ENCODE results near the gene BMPER. TPM values are rescaled to one million over a fixed set of nuclear protein-coding genes. Genes with fewer than 3 reads are reported as not detected.

Gene BMPER
- total RNA-seq, 1 experiment from 2014 or later: not detected

DNA sequence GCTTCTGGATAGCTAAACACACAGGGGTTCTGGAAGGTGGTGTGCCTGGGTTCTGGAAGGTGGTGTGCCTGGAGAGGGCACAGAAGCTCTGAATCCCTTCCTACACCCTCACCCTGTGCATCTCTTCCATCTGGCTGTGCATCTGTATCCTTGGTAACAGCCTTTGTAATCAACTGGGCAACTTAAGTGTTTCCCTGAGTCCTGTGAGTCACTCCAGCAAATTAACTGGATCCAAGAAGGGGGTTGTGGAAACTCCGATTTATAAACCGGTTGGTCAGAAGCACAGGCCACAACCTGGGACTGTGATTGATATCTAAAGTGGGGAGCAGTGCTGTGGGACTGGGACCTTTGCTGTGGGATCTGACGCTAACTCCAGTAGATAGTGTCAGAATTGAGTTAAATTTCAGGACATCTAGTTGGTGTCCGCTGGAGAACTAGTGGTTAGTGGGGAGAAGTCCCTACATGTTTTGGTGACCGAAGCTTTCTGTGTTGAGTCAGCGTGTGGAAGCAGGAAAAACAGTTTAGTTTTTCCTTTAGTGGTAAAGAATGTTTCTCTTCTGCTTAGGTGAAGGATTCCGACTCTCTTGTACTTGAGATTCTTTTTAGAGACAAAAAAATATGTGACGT is 228.1 kb downstream of the BMPER start:
- Histone ChIP-seq H3K4me3 (ENCODE audit: low read depth in 2 of 2, low read length in 2 of 2) (no peak overlapping the region), H3K27me3 (ENCODE audit: control insufficient read depth, insufficient read depth, low read length) (no peaks in the 10 kb centered on the region), H3K4me1 (ENCODE audit: control insufficient read depth, insufficient read depth, low read length) (no peaks in the 10 kb centered on the region), H3K9me3 (ENCODE audit: control insufficient read depth, insufficient read depth, low read depth, low read length) (no peaks in the 10 kb centered on the region), H3K27ac (ENCODE audit: low read length) (no peak overlapping the region), H3K36me3 (ENCODE audit: control insufficient read depth, insufficient read depth, low read length) (no peaks in the 10 kb centered on the region)
- no peak for DNase-seq (ENCODE audit: low read depth, low spot score)
- in situ Hi-C loops (cut with HindIII; ENCODE audit: low pct_unique_long_range_greater_than_20kb, low sequenced_read_pairs) (no loop called here), intact Hi-C loops (cut with micrococcal nuclease; ENCODE audit: unreplicated experiment) (no loop called here)
- ATAC-seq: no peak
- POLR2A ChIA-PET: no interaction called here
- CTCF ChIA-PET: no interaction called here
- no TSS peak for BruUV-seq (replicated peaks)
- TF ChIP-seq, protein P1, sequence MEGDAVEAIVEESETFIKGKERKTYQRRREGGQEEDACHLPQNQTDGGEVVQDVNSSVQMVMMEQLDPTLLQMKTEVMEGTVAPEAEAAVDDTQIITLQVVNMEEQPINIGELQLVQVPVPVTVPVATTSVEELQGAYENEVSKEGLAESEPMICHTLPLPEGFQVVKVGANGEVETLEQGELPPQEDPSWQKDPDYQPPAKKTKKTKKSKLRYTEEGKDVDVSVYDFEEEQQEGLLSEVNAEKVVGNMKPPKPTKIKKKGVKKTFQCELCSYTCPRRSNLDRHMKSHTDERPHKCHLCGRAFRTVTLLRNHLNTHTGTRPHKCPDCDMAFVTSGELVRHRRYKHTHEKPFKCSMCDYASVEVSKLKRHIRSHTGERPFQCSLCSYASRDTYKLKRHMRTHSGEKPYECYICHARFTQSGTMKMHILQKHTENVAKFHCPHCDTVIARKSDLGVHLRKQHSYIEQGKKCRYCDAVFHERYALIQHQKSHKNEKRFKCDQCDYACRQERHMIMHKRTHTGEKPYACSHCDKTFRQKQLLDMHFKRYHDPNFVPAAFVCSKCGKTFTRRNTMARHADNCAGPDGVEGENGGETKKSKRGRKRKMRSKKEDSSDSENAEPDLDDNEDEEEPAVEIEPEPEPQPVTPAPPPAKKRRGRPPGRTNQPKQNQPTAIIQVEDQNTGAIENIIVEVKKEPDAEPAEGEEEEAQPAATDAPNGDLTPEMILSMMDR (IDR thresholded peaks at IDR 0.05): no peak
- no peak for TF ChIP-seq POLR2AphosphoS5 (IDR thresholded peaks at IDR 0.05; ENCODE audit: low read depth, low read length)
- TF ChIP-seq, protein P2, sequence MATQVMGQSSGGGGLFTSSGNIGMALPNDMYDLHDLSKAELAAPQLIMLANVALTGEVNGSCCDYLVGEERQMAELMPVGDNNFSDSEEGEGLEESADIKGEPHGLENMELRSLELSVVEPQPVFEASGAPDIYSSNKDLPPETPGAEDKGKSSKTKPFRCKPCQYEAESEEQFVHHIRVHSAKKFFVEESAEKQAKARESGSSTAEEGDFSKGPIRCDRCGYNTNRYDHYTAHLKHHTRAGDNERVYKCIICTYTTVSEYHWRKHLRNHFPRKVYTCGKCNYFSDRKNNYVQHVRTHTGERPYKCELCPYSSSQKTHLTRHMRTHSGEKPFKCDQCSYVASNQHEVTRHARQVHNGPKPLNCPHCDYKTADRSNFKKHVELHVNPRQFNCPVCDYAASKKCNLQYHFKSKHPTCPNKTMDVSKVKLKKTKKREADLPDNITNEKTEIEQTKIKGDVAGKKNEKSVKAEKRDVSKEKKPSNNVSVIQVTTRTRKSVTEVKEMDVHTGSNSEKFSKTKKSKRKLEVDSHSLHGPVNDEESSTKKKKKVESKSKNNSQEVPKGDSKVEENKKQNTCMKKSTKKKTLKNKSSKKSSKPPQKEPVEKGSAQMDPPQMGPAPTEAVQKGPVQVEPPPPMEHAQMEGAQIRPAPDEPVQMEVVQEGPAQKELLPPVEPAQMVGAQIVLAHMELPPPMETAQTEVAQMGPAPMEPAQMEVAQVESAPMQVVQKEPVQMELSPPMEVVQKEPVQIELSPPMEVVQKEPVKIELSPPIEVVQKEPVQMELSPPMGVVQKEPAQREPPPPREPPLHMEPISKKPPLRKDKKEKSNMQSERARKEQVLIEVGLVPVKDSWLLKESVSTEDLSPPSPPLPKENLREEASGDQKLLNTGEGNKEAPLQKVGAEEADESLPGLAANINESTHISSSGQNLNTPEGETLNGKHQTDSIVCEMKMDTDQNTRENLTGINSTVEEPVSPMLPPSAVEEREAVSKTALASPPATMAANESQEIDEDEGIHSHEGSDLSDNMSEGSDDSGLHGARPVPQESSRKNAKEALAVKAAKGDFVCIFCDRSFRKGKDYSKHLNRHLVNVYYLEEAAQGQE (IDR thresholded peaks at IDR 0.05; ENCODE audit: insufficient read depth in 1 of 2, low read depth in 2 of 2, low read length in 1 of 2): no peak
- TF ChIP-seq TCF7L2 (IDR thresholded peaks at IDR 0.05; ENCODE audit: low read depth, low read length): no peak
- no peak for TF ChIP-seq SIN3A (IDR thresholded peaks at IDR 0.05; ENCODE audit: borderline replicate concordance, insufficient read depth, low read depth, low read length)

DNA sequence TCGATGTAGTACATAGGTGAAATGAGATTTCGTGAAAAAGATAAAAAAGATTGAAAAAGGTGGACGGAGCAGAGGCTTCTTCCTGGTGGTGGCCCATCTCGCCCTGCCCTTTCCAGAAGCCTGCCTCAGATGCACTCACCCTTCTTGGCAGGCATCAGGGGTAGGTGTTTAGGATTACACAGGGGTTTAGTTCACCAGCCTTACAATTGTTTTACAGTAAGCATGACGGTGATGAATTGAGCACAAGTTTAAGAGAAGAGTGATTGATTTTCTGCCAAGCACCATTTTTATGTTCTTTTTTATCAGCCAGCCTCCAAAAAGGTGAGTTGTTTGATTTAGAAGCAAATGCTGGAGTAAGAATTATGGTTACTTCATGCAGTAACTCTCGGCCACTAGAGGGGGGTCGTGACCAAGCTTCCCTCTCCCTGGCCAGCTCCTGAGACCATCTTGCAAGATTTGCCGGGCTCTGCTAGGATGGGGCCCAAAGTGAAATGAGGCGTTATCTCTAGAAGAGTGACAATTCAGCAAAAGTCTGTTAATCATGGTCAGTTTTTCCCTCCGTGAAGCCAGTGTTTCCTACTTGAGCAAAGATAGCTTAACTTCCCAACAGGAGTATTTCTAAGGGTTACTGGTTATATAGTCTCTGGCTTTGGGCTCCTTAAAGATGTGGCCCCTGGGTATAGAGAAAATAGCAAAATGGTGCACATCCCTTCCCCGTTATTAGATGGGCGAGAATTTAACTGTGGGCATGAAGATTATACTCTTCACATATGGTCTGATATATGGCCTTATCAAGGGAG is 228.8 kb downstream of the BMPER start:
- H3K9me3 ChIP-seq (ENCODE audit: control insufficient read depth, insufficient read depth, low read depth, low read length): no peaks in the 10 kb centered on the region
- H3K27ac ChIP-seq (ENCODE audit: low read length): no peak overlapping the region
- H3K36me3 ChIP-seq (ENCODE audit: control insufficient read depth, insufficient read depth, low read length): no peaks in the 10 kb centered on the region
- peaks cover 1% of the 10 kb centered on the region; the same call in 1 of the 2 replicates for H3K27me3 ChIP-seq (ENCODE audit: control insufficient read depth, insufficient read depth, low read length)
- DNase-seq (ENCODE audit: low read depth, low spot score): peak; percentile 24
- intact Hi-C loops (cut with micrococcal nuclease; ENCODE audit: unreplicated experiment): no loop called here
- BruUV-seq (replicated peaks): no TSS peak
- no peak overlapping the region for H3K4me3 ChIP-seq (ENCODE audit: low read depth in 2 of 2, low read length in 2 of 2)
- in situ Hi-C loops (cut with HindIII; ENCODE audit: low pct_unique_long_range_greater_than_20kb, low sequenced_read_pairs): no loop called here
- no peaks in the 10 kb centered on the region for H3K4me1 ChIP-seq (ENCODE audit: control insufficient read depth, insufficient read depth, low read length)
- TF ChIP-seq, protein P1 (IDR thresholded peaks at IDR 0.05): peak; percentile 91
- TF ChIP-seq SIN3A (IDR thresholded peaks at IDR 0.05; ENCODE audit: borderline replicate concordance, insufficient read depth, low read depth, low read length): no peak
- ATAC-seq: peak; percentile 93
- CTCF ChIA-PET: interaction anchor here (0.6 kb wide), 1 partner anchor 187 kb away, joined by 3 read pairs; no protein-coding TSS in a partner anchor
- POLR2A ChIA-PET: no interaction called here
